HG03135 (cell line): ENCODE data around the gene LGALS16.
"Not testable (repeated sequence)": the region's sequence is repeated elsewhere in the genome, so short reads cannot be mapped to it uniquely, and the experiment has no call there.

Source experiments
- ATAC-seq: cut with Tn5 transposase; IDR thresholded peaks from one replicate; pipeline ENCODE4 v1.9.1; 2021; ENCODE audit warnings: mild to moderate bottlenecking, moderate library complexity; ENCODE audit not compliant: unreplicated experiment

Gene LGALS16

GRCh38 chr19:39677961-39678889 is 22.5 kb downstream of the LGALS16 start:
- no peak for ATAC-seq

GRCh38 chr19:39679056-39679790 is 23.5 kb downstream of the LGALS16 start:
- ATAC-seq: peak; percentile 60

- peak; percentile 8 for ATAC-seq
Observed at GRCh38 chr19:39679791-39680168, 24.1 kb downstream of the LGALS16 start.

- no peak for ATAC-seq
Observed at GRCh38 chr19:39680593-39680992, 24.9 kb downstream of the LGALS16 start.

DNA sequence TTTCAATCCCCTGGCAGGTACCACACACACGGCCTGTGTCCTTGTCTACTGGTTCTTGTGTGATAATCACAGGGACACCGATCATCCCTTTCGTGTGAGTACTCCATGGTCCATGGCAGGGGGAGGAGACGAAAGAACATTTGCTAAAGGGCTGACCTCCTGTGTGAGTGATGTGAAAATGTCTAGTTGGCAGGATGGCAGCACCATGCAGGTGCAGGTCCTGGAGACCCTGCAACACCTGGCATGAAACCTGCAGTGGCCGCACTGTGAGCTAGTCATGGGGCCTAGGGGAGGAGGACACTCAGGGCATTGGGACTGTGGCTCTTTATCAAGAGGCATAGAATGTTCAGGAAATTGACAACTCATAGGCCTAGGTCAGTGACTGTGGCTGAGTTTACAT is 25.7 kb downstream of the LGALS16 start:
- no peak for ATAC-seq

- ATAC-seq: no peak
Observed at GRCh38 chr19:39684267-39684666, 28.6 kb downstream of the LGALS16 start.

DNA sequence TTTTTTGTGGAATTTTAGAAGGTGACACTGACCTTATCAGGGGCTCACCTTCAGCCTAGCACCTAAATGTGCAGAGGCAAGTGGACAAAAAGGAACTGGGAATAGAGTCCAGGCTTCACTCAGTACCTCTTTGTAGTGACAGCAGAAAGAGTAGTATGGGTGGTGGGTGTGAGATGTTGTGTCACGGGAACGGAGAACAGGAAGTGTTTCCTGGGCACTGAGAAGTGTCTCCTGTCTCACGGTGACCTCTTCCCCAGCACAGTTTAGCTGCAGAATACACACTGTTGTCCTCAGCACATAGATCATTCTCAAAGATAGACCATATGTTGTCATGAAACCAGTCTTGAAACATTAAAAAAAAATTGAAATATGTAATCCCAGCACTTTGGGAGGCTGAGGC is 31.0 kb downstream of the LGALS16 start:
- no peak for ATAC-seq

- ATAC-seq: not testable (repeated sequence)
Observed at GRCh38 chr19:39688637-39689036, 32.9 kb downstream of the LGALS16 start.

DNA sequence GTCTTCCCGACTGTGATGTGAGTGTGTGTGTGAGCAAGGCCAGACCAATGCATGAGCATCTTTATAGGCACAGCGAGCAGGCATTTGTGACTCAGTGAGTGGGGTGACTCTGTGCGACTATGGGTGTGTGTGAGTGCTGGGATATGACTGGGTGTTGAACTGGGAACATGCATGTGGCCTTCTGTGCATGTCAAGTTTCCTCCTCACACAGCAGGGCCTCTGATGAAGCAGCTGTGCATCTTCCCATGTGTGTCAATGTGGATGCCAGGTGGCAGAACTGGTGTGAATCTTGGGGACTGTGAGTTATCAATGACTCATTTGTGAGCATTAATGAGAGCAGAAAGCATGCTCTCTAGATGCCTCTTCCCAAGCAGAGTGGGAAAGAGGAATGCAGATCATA is 36.5 kb downstream of the LGALS16 start:
- no peak for ATAC-seq

- no peak for ATAC-seq
Observed at GRCh38 chr19:39692822-39693221, 37.1 kb downstream of the LGALS16 start.

- no peak for ATAC-seq
Observed at GRCh38 chr19:39695759-39696158, 40.0 kb downstream of the LGALS16 start.

DNA sequence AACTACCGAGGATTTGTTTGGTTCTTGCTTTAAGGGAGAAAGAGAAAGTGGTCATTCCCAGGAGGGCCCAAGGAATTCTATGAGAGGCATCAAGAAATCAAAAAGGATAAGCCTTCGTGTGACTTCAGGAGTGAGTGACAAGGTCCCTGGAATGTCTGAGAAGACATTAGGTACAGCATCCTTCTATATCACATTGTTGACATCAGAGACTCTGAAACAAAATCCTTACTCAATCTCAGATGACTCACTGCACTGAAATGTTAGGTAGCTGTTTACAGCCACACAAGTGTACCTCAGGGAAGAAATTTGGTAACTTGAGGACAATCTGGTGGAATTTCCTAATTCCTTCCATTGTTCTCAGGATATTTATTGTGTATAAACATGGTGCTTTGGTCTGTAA is 40.7 kb downstream of the LGALS16 start:
- ATAC-seq: no peak

DNA sequence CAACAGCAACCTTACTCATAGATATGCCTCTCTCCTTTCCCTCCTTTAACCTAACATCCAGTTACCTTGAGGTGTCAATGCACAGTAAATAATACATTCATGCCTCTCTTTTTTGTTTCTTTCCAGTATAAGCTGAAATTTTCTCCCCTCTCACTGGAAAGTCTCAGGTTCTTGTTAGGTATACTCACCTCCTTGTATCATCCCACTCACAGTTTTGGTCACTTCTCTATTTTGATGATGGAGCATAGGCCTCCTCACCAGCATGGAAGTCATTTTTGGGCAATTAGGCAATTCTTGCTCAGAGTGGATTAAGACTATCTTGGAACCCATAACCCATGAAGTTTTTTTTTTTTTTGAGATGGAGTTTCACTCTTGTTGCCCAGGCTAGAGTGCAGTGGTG is 42.8 kb downstream of the LGALS16 start:
- no peak for ATAC-seq

GRCh38 chr19:39701291-39701690 is 45.6 kb downstream of the LGALS16 start:
- ATAC-seq: no peak

DNA sequence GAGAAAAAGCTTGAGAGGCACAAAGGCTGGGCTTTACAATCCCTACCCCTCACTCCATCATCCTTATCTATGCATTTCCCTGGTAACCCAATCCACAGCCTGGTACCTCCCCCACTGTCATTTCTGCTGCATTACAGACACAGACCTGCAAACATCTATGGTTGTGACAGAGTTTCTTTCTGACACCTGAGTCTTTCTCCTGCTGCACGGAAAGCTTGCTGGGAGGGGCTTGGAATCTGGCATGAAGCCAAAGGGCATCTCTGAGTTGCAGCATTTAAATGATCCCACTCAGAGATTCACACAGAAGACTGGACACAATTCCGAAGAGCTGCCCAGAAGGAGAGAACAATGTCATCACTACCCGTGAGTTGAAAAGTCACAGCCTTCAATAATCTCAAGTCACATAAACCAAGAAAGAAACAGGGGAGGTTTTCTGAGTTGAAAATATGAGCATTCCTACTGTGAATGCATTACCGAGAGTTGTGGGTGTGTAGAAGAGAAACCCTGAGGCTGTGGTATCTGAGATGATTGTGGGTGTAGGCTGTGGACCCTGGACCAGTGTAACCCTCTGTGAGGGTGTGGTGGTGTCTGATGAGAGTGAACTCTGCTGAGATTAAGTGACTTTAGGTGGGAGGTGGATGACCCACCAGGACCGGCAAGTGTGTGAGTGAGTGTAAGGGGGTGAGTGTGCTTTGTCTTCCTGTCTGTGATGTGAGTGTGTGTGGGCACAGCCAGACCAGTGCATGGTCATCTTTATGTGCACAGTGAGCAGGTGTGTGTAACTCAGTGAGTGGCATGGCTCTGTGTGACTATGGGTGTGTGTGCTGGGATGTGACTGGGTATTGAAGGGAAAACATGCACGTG is 48.7 kb downstream of the LGALS16 start, which contains the start of gene LGALS14:
Gene LGALS14 (plus strand): TSS at position 301 of the 864 bp plus-strand sequence. CDS start 48 bp downstream, at position 349.
- no peak for ATAC-seq

GRCh38 chr19:39705578-39706188 is 50.0 kb downstream of the LGALS16 start:
- ATAC-seq: no peak

GRCh38 chr19:39708594-39708993 is 52.9 kb downstream of the LGALS16 start:
- no peak for ATAC-seq

- no peak for ATAC-seq
Observed at GRCh38 chr19:39709026-39709872, 53.5 kb downstream of the LGALS16 start.
